GM18867 (cell line): ENCODE results near the gene HLF.

Experiments used
- ATAC-seq: cut with Tn5 transposase; IDR thresholded peaks from one replicate; pipeline ENCODE4 v1.9.1; 2021; ENCODE audit warnings: mild to moderate bottlenecking, moderate library complexity; ENCODE audit not compliant: unreplicated experiment

The HLF gene

DNA sequence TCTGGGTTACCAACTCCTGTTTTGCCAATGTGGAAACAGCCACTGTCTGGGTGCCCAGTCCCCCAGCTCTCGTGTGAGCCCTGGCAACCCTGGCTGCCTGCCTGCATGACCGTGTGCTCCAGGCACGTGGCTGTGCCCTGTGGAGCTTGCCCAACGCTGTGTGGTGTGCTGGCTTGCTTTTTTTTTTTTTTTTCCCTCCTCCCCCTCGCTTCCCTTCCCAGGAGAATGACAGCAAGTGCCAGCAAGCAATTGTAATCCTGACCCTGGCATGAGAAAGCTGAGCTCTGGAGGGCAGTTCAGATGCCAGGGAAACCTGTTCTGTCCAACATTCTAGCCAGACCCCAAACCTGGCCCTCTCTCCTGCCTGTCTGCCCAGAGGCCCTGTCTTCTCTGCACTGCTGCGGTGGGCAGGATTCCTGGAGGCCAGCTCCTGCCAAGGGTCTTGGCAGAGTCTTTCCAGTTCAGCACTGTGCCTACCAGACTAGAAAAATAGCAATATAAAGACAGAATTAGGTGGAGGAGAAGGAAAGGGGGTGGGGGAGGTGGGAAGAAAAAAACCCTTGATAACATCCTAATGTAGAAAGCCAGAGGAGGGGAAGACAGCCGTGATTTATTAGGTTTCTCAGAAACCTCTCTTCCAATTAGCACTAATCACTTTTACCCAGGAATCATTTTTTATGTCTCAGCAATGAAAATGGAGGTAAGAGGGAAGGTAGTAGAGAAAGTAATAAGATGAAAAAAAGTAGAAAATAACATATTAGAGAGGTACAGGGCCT, 9.0 kb downstream of the HLF start:
- ATAC-seq: no peak

DNA sequence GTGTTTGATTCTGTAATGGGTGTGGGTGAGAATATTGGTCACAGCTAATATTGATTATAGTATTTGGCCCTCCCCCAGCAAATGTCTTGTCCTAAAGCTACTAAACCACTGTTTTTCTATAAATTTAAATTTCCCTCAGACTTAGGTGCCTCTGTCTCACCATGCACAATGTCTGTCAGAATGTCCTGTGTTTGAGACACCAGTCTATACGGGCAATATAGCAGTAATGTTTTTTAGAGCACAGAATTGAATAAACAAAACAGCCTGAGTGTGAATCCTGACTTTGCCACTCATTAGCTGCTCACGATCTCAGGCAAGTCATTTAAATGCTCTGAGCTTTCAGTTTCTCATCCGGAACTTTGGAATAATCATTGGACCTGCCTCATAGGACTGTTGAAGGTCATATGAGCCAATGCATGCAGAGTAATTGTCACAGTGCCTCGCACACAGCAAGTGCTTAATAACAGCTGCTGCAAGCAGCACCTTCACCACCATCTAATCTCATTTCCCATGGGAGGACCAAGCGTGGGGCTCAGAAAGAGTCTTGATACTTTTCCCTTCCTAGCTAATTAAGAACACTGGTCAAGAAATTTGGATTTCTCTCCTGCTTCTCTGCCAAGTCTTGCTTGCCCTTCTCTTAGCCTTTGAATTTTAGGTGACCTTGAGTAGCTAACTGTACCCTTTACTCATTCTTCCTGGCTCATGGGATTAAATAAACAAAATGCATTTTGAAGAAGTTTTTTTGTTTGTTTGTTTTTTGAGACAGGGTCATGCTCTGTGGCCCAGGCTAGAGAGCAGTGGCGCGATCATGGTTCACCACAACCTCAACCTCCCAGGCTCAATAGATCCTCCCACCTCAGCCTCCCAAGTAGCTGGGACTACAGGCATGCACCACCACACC, 9.8 kb downstream of the HLF start:
- ATAC-seq: no peak

DNA sequence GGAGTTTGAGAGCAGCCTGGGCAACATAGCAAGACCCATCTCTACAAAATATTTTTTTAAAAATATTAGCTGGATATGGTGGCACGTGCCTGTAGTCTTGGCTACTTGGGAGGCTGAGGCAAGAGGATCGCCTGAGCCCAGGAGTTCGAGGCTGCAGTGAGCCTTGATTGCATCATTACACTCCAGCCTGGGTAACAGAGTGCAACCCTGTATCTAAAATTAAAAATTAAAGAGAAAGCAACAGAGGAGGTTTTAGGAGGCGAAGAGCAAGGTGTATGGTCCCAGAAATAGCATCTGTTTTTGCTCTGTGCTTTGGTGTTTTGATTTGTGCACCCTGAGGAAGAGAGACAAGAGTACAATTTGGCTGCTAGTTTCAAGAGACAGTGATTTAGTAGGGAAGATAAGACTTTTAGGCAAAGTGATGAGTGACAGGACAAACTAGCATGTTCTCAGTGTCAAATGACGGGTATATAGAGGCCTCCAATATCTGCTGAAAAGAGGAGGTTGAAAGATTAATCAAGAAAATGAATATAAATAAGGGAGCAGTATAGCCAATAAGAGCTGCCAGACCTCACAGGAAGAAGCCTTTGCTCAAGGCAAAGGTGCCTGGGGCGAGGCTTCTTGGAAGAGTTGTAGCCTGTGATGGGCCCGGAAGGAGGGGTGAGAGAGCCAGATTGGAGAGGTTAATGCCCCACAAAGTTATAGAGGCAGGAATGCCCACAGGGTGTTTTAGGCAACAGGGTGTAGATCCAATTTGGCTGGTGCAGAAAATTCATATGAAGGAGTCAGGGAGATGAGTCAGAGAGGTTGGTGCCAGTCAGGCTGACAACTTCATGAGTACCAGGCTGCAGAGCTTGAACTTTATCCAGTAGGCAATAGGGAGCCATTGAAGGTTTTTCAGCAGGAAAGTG, 11.4 kb downstream of the HLF start:
- ATAC-seq: no peak

DNA sequence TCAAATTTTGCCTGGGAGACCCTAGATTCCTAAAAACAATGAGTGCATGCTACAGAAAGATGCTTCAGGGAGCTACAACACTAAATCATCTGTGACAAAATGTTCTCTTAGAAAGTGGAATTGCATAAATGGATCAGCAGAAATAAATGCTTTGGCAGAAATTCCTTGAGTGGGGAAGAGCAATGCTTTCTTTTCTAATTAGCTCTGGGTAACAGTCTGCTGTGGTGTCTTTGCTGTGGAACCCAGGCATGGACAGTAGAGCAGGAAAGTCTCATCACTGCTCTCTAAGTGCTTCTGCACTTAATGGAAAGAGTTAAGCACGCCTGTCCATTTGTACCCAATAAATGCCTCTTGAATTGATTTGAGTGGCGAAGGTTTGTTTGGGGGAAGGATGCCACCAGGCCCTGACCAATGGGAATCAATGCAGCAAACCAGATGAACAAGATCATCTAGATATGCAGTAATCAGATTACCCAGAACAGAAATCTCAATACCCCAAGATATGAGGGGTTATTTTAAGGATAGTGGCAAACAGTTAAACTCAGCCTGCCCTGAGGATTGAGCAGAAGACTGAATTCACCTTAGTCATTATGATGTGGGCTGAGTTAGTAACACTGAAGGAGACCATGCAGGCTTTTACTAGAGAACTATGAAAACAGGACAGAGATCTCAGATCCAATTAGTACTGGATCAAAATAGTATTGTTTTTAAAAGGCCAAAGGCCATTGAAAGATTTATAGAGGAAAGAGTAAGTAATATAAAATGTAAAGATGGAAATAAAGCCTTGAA, 13.6 kb downstream of the HLF start:
- no peak for ATAC-seq

DNA sequence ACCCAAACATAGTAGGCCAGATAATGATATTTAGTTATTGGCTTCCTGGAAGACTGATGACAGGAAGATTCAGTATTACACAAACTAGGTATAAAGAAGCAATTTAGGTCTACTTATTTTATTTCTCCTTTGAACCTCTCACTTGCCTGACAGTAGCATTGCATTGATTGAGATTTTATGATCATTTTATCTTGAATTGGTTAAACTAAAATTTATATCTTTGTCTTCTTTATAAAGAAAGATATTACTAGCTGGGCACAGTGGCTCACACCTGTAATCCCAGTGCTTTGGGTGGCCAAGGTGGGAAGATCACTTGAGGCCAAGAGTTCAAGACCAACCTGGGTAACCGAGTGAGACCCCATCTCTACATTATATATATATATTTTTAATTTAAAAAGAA, 14.4 kb downstream of the HLF start:
- no peak for ATAC-seq

DNA sequence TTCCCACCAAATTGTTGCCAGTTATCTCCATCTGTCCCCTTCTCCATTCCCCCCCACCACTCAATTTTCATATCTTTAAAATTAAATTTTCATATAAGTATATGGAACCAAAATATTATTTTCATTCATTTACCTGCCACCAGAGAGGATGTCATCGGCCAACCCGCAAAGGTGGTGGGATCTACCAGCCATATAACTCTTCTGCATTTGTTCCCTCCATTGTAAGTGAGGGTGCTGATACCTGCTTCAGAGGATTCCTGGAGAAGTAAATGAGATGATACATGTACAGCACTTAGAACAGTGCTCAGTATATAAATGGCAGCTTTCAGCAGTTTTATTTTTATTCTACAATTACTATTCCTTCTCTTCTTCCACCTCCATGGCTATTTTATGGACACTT, 15.0 kb downstream of the HLF start:
- no peak for ATAC-seq

DNA sequence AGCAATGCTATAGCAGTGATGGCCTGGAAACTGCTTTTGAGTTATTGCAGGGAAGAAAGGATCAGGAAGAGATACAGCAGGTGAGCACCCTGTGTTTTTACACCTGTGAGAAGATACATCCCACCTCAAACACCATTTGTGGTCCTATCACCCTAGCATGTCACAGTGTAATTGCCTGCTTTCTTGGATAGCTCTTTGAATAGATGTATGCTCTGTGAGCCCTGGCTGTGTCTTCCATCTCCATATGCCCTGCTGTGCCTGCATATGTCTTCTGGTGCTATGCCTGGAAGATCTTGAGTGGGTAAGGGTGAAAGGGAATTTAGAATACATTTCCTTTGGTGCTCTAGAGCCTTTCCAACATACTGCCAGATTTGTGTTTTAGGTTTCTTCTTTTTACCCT, 15.5 kb downstream of the HLF start:
- no peak for ATAC-seq

DNA sequence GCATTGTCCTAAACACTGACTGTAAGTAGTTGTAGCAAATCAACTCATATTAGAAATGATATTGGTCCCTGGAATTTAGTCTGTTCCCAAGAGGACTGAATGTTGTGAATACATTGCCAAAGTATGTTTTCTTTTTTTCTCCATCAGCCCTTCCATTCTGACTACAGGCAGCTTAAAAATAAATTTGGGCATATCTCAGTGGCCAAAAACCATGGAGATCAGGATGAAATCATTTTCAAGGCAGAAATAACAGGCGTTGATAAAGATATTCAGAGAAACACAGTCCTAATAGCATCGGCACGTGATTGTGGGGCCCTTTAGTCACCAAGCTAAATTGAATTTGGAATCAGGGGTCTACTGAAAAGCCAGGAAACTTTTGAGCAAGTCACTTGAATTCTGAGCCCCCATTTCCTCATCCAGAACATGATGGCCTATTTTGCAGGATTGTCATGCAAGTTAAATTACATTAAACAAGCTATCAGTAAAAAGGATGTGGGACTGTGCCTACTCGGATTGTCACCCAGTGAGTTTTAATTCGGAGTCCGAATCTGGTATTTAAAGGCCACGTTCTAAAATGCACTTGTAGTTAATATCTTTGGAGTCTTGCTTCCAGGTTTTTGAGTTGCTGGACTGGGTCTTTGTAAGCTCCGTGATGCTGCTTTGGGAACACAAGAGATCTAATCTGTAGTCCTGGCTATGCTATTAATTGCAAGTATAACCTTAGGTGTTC, 17.1 kb downstream of the HLF start:
- no peak for ATAC-seq

DNA sequence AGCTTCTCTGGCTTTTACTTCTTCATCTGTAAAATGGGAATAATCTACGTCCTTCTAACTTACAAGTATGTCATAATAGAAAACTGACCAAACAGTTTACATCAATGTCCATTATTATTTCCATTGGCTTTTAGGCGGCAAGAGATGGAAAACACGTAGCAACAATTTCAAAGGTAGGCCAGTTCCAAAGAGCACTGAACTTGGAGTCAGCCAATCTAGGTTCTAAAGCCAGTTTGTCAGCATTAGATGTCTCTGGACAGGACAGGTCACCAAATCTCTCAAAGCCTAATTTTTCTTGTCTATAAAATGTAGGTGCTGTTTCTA, 17.6 kb downstream of the HLF start:
- ATAC-seq: no peak

DNA sequence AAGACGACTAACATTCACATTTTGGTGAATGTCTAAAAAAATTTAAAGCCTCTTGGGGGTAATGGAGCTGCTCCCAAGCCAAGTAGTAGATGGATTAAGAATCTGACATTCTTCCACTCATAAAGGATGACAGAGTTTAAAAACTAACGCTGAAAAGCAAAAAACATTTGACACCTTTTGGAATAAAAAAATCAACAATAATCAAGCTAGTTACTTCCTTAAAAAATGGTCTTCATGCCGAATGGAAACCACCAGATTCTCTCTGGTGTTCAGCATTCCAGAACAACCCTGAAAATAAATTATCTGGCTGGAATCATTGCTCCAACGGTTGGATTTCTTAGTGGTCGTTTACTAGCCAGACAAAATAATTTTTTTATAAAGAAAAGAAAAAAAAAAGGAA, 18.0 kb downstream of the HLF start:
- no peak for ATAC-seq

DNA sequence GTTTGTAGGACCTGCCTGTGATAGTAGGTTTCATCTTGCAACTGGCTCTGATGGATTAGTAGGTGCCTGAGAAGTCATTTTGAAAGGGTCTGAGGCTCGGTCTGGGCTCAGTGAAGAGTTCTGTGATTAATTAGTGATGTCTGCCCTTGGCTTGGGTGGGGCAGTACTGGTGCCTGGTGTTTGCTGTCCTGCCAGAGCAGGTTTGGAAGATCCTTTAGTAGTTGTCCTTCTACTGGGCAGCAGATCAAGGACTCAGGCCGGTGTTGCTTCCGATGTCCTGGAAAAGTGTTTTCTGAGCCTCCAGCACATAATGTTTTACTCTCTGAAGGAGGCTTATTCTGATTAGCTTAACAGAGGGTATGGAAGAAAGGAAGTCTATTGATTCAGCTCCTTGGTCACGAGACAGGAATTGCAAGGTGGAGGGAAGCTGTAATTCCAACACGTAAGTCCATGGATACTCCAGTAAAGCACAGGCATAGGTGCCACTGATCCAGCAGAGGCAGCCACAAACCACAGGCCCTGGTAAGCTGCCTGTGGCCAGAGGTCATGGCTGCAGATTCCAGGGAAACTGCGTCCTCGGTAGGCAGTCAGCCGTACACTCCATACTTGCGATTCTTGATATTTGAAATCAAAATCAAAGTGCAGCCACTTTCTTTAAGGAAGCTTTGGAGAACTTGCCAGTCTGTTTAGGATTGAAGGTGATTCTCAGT, 18.7 kb downstream of the HLF start:
- ATAC-seq: no peak

DNA sequence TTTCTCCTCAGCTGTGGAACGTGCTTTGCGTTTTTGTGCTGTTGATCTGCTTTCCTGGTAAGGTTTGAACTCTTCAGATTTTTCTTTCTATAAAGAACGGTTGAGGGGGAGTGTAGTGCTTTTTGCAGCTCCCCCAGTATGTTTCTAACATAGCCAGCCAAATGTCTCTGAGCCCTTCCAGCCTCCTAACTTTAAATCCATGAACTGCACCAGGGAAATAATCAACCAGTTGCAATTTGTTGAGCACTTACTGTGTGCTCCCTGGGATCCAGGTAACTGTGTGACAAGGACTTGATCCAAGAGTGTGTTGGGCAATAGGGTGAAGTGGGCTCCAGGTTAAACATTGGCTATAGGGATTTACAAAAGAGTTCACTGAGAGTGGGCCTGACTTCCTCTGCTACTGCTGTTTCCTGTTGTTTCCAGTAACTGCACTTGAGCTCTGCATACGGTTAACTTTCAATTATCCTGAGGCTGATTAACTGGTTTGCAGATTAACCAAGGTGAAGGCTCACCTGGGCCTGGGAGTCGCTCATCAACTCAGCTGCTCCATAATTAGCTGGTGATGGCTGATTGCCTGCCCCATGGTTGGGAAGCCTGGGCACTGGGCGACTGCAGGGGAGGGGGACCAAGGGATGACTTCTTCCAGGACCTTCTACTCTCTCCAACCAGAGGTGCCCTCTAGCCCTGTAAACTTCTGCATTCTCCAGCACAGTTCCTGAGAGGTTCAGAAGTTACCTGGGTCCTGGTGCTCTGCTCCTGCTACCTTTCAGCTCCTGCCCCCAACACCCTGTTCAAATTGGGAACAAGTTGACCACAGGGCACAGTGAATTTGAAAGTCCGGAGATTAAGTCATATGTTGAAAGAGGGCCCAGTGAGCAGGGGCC, 19.5 kb downstream of the HLF start:
- no peak for ATAC-seq

DNA sequence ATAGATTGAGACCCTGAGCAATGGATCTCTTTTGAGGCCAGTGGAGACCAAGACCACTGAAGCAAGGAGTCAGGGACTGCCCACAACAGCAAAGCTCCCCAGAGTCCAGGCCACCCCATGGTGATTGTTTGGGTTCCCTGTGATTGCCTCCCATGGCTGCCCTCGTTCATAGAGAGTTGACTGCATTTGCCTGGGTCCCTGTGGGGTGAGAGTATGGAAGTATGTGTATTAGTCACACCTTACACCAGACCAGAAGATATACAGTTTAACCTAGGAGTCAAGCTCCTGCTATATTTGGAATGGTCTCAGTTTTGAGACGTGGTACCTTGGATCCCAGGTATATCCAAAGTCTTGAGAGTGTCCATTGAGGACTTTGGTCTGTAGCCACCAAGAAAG, 20.2 kb downstream of the HLF start:
- ATAC-seq: no peak

DNA sequence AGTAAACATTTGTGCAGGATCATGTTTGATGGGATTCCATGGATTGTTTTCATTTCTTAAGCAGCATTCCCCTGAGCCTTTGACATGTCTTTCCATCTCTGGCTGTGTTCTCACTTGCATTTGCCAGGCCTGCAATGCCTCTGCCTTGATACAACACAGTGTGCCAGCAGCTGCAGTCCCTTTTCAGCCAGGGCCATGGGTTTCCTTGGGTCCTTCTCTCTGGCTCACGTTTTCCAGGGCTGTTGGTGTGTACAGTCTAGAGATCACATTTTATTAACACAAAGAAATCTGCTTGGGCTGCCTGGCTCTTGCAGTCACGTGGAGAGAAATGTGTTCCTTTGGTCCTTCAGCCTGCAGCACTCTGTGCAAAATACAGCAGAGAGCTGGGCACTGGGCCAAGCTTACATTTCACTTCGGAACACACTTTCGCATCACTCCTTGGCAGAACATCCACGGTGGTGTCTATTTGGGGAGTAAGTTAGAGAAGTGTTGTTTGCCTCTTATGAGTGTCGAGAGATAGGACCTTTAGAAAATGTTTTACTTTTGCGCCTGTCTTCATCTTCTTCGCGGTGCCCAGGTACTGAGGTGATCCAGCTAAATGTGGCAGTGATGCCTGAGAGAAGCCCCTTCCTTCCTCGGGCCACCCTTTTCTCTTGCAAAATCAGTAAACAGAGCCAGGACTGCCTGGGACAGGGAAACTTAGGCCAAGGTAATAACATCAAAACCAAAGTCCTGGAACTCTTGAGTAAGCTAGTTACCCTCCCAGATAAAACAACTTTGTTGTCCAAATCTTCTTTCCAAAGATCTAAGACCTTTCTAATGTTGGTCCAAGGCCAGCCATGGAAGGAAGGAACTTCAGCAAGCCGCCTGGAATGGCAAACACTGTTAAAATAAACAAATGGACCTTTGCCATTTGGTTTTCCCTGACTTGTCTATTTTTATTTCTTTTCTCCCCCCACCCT, 20.9 kb downstream of the HLF start:
- ATAC-seq: no peak

DNA sequence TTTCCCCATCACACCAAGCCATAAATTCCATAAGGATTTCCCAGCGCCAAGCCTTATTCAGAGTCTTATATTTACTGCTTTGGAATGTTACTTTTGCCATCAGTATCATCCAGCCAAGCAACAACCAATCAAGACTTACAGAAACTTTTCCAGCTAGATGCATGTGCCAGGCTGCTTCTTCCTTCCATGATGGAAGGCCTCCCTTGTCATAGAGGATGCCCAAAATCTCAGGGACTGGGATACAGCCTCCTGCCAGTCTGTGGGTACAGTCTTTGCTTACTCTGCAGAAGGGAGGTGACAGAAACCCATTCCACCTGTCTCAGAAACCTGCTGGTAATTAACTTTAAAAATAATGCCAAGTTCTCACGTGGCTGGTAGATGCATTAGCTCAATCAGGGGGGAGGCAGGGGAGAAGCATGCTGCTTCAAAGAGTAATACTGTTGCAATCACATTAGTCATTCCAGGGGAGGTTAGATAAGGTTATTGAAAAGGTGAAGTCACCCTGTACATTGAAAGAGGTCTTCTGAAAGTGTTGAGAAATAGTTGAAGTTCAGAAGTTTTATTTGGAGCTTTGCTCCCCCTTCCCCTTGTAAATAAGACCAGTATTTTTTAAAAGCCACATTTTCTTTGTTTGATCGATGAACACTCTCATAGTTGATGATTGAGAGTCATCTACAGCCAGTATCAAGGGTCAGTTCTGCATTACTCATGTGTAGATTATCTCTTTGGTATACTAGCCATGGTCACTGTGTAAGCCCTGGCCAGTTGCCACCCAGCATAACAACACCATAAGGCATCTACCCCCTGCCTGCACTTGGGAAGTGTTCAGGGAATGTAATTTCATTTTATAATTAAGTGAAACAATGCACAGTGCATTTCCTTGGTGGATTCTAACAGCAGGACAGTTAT, 22.2 kb downstream of the HLF start:
- ATAC-seq: no peak
